ENCODE data around the gene GAS2.

- no peak for TF ChIP-seq CTCF (IDR thresholded peaks at IDR 0.05)
- TF ChIP-seq POLR2AphosphoS5 (IDR thresholded peaks at IDR 0.05; ENCODE audit: insufficient read depth in 1 of 2, low read depth in 1 of 2), result no peak
Measured at GRCh38 chr11:22809893-22810292, 143.5 kb downstream of the GAS2 start.
